NCI-H226 (cell line): ENCODE results near the gene LDLRAD1.
"Not testable (repeated sequence)": the region's sequence is repeated elsewhere in the genome, so short reads cannot be mapped to it uniquely, and the experiment has no call there.

Experiments
- DNase-seq: peaks from one replicate; pipeline ENCODE4 v3.0.0-alpha.2; 2015

Gene LDLRAD1

DNA sequence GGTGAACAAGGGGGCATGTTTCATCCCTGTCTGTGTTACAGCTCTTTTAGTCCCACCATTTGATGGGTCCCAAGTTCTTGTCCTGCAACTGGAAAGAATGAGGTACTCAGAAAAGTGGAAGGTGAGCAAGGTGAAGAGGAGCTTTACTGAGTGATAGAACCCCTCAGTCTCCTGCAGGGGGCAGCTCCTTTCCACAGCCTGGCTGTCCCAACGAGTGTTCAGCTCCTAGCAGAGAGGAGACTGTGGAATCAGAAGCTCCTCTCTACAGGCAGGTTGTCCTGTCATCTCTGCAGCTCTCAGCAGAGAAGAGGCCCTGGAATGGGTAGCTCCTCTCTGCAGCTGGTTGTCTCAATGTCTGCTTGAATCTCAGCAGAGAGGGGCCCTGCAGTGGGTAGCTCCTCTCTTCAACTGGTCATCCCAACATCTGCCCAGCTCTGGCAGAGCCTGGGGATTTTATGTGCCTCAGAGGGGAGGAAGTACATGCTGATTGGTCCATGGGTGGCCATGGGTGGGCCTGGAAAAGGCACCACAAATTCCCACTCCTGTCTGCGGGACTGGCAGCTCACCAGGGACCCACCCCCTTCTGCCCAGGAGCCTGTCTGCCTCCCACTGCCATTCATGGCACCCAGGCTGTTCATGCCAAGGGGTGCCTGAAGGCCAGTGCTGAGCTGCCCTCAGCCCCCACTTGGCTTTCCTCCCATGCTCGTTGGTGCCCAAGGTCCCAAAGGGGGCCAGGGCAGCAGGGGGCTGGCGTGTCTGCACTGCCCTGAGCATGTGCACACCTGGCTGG lies 25.7 kb downstream of the LDLRAD1 start:
- DNase-seq = no peak

DNA sequence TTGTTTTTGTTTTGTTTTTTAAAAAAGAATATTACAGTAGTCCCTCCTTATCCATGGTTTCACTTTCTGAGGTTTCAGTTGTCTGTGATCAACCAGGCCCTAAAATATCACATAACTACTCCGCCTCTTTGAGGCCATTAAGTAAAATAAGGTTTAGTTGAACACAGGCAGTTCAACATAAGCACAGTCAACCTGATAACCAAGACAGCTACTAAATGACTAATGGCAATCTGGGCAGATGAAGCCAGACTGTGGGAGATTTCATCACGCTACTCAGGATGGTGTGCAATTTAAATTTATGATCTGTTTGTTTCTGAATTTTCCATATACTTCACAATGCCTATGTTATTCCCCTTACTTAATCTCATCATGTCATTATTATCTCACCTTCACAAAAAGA lies 30.1 kb downstream of the LDLRAD1 start:
- peak; percentile 51 for DNase-seq

DNA sequence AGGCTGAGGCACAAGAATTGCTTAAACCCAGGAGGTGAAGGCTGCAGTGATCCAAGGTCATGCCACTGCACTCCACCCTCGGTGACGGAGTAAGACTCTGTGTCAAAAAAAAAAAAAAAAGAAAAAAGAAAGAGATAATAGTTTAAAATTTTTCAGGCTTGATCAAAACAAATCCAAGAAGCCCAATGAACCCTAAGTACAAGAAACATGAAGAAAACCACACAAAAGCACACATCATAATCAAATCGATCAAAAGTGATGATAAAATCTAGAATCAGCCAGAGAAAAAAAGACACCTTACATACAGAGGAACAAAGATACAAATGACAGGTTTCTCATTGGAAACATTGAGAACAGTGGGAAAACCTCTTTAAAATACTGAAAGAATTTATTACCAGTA lies 31.5 kb downstream of the LDLRAD1 start:
- no peak for DNase-seq

DNA sequence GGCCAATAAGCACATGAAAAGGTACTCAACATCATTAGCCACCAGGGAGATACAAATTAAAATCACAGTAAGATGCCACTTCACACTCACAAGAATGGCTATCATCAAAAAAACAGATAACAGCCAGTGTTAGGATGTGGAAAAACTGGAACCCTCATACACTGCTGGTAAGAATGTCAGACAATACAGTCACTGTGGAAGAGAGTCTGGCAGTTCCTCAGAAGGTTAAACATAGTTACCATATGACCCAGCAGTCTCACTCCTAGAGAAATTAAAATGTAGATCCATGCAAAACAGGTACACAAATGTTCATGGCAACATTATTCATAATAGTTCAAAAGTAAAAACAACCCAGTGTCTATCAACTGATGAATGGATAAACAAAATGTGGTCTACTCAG lies 33.3 kb downstream of the LDLRAD1 start:
- no peak for DNase-seq

DNA sequence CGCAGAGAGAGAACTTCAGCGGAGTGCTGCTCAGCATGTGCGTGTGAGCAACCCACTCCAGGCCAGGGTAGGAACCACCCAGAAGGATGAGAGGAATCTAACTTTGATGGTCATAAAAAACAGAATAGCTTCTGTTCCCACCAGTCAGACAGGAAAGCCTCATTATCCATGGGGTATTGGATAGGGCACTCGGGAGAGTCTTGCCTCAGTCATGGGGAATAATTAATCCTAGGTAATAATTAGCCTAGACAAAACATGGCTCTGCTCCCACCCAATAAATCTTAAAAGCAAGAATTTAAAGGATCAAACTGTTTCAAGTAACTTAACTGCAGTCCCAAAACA lies 35.3 kb downstream of the LDLRAD1 start:
- no peak for DNase-seq

DNA sequence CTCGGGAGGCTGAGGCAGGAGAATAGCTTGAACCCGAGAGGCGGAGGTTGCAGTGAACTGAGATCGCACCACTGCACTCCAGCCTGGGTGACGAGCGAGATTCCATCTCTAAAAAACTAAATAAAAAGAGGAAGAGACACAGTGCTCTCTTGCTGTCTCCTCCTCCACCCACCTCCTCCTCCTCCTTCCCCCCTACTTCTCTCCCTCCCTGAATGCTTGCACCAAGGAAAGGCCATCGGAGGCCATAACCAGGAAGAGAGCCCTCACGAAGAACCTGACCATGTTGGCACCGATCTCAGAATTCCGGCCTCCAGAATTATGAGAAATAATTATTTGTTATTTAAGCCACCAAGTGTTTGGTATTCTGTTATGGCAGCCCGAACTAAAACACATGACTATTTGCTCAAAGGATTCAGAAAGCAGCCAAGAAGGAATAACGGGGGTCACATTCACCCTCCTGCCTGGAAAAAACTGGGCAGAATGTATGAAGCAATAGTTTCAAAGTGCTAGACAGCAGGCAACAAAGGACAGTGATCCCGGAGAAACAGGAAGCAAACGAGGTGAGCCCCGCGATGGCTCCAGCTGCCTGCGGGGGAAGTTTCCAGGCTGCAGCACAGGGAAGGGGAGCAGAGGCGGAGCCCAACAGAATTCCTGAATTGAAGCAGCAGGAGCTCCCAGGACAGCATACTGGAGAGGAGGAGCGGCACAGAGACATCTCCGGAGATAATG lies 35.8 kb downstream of the LDLRAD1 start:
- DNase-seq = peak; percentile 78

DNA sequence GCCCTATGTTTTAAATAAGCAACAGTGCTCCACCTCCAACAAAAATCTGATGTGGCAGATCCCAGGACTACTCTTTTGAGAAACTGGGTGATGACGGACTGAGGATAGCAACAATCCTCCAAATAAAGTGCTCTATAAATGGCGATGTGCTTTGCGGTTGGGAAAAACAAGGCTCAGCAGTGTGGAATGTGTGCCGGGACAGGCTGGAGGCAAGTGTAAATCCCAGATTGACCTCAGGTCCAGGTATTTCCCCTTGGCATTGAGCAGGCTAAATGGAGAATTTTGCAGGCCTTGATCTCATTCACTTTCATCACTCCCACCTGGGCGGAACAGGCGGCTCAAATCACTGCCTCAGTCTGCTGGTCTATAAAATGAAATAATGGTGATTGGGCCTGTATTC lies 36.8 kb downstream of the LDLRAD1 start:
- no peak for DNase-seq

DNA sequence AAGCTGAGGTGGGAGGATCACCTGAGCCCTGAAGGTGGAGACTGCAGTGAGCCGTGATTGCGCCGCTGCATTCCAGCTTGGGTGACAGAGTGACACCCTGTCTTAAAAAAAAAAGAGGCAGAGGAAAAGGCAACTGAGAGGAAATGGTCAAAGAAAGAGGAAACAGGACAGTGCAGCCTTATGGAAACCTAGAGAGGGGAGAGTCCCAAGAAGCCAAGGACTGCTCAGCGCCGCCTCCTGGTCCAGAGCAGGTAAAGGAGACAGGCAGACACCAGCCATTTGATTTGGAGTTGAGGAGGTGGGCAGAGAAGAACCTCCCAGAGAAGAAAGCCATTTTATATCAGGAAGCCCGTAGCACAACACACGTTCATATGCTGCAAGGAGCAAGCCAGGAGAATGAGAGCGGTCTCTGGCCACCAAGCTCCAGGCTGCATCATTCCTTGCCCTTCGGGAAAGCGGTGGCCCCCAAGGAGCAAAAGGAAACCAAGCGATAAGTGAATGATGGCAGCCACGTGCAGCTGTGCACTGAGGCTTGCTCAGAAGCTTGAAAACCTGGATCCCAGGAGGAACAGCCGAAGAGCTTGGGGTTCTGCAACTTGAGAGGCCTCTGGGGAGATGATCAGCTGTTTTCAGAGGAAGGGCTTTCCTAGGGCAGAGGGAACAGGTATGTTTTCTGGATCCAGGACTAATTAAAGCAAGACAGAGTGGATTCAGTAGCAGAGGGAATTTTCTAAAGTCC lies 38.1 kb downstream of the LDLRAD1 start:
- no peak for DNase-seq

DNA sequence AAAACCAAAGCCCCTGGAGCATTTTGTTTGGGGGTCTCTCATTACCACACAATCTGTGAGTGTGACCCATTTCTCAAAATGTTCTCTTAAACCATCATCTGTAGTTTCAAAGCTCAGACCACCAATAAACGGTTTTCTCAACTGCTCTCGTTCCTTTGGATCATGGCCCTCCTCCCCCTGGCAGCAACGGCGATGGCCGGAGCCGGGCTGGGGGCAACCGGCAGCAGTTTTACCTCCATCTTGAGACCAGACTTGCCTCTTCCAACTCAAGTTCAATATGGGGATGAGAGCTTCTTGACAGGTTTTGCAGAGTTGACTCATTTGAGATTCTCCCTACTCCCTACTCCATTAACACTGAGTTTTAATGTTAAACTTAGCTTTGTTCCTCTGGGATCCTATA lies 42.1 kb downstream of the LDLRAD1 start:
- DNase-seq = no peak

DNA sequence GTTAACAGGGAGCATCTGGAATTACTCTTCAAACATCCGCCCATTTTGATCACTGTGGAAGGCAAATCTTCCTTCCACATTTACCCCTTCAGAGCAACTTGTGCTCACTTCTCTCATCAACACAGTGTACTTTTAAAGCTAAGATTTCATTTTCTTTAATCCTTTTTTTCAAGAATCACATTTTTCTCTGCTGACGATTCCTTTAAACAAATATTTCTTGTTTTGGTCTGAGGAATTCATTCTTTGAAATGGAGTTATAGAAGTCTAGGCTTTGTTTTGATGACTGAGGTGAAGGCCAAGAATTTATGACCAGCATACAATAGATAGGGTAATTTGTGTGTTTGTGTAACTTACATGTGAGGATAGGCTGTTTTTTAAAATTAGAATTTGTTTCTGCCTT lies 46.3 kb downstream of the LDLRAD1 start:
- DNase-seq = no peak

DNA sequence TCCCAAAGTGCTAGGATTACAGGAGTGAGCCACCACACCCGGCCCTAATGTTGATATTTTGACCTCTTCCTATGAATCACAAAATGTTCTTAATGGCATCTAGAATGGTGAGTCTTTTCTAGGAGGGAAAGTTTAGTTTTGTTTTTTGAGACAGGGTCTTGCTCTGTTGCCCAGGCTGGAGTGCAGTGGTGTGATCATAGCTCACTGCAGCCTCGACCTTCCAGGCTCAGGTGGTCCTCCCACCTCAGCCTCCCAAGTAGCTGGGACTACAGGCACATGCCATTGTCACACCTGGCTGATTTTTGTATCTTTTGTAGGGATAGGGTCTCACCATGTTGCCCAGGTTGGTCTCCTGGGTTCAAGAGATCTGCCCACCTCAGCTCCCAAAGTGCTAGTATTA lies 48.7 kb downstream of the LDLRAD1 start:
- not testable (repeated sequence) for DNase-seq

DNA sequence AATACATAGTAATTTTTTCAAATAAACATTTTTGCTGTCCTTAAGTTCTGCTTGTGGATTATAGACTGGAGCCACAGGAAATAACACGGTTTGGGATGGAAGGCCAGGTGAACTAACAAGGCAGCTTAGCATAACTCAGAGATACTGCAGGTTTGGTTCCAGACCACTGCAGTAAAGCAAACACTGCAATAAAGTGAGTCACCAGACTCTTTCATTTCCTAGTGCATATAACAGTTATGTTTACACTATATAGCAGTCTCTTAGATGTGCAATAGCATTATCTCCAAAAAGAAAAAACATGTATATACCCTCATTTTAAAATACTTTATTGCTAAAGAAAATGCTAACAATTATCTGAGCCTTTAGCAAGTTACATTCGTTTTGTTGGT lies 49.9 kb downstream of the LDLRAD1 start:
- no peak for DNase-seq

DNA sequence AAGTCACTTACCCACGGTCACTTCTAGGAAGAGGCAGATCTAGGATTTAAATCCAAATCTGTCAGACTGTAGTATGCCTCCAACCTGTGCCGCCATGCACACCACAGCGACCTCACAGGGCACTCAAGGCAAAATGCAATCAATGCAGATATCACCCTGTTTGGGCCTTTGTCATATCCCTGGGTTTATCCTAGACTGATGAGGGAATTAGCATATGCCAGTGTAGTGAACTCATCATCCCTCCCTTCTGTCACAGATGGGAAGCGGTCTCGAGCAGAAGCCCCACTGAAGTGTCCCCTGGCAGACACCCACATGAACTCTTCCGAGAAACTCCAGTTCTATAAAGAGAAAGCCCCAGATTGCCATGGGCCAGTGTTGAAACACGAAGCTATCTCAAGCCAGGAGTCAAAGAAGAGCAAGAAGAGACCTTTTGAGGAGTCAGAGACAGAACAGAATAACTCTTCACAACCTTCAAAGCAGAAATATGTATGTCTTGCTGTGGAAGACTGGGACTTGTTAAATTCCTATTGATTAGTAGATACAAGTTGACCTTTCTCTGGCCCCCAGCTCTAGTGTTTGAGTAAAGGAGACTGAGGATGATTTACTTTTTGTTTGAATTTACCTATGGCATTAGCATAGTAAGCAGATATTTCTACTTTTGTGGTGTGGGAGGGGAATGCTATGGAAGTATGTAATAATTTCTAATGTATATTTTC lies 50.4 kb downstream of the LDLRAD1 start:
- DNase-seq = no peak

DNA sequence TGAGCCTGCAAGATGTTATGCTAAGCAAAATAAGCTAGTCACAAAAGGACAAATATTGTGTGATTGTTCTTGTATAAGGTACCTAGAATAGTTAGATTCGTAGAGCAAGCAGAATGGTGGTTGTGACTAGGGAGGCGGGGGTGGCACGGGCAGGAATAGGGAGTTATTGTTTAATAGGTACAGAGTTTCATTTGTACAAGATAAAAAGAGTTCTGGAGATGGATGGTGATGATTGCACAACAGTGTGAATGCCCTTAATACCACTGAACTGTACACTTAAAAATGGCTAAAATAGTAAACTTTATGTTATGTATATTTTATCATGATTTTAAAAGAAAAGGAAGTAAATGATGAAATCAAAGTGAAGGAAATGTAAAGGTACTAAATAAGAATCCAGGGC lies 51.2 kb downstream of the LDLRAD1 start:
- DNase-seq = no peak

DNA sequence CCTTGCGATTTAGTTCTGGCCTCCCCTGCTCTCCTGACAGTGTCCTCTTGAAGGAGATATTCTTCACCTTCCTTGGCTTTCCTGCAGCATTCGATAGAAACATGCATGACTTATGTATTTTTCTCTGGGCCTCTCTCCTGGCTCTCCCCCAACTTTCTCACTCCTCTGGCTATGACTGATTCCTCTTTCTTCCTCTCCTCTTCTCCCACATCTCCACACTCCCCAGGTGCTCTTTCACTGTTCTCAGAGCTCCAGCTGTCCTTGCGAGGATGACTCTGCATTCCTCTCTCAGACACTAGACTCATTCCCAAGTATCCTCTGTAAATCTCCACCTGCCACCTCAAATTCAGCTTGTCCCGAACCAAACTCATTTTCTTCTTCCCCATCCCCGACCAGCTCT lies 53.9 kb downstream of the LDLRAD1 start:
- DNase-seq = peak; percentile 37

DNA sequence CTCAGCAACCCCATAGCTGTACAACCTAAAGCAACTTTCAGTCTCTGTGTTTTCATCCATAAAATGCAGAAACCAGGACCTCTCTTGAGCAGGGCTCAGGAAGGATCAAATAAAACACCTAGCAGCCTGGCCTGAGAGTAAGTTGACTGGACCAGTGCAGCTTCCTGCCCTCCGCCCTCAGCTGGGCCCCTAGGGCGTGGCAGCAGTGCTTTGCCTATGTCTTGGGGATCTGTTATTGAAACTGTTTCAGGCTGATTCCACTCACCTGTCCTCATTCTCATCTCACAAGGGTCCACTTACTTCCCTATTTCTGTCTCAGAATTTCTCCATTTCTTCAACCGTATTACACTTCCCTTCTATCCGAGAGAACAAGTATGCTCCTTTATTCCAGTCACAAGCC lies 54.5 kb downstream of the LDLRAD1 start:
- DNase-seq = no peak

DNA sequence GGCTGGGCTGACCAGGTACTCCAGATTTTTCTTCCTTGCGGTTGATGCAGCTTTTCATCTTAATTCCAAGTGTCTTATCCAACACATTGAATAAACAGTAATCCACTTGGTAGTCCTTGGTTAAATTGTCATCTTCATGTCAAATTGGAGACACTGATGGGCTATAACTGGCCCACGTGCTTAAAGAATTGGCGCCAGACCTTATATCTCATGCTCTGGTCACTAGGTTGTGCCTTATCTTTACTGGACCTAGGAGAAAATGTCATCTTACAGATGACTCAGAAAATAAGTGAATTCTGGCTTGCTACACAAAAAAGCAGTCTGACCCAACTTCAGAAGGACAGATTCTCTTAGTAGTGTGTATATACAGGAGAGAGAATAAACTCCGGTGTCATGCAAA lies 55.6 kb downstream of the LDLRAD1 start:
- no peak for DNase-seq

DNA sequence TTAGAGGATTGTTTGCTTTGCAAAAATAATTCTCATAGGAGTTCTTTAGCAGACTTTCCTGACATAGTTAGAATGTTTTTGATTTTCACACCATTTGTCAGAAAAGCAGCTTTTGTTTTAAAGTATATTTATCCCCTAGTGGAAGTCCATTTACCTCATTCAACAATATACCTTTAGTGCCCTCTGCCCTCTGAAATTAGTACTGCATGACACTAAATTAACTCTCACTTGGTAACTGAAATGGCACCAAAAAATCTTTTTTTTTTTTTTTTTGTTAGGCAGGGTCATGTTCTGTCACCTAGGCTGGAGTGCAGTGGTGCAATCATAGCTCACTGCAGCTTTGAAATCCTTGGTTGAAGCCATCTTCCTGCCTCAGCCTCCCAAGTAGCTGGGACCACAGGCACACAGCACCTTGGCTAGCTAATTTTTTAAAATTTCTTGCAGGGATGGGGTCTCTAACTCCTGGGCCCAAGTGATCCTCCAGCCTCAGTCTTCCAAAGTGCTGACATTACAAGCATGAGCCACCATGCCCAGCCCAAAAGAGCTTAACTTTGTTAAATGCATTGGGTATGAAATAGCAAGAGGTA lies 58.2 kb downstream of the LDLRAD1 start:
- no peak for DNase-seq
